Activated T-helper 17 cell treated with anti-CD3 and anti-CD28 coated beads, Interleukin-2, amount 50 U/mL, for 72 hours (primary cell): Measurements from ENCODE around the gene CELF6. TPM values are rescaled to one million over a fixed set of nuclear protein-coding genes. Genes with fewer than 3 reads are reported as not detected.

Experiments used
- total RNA-seq, 2 donors: library from RNA; stranded (reverse); gene quantifications; one replicate each; pipeline ENCODE4 v1.2.3, GENCODE V29; 2022

Gene CELF6
- total RNA-seq, 2 donors from 2014 or later = 0.52 to 1.0 TPM

Other genes with a start within 250 kb of the CELF6 start
- gene MYO9A, start 202.0 kb downstream of the CELF6 start, total RNA-seq = 10 to 100 TPM; 20.5 to 29.3 TPM
- 1 to 10 TPM in 1 of 2 donors, under 1 TPM in 1; 0.82 to 2.7 TPM for gene SENP8, start 201.8 kb downstream of the CELF6 start, total RNA-seq
- gene GRAMD2A, start 122.4 kb downstream of the CELF6 start, total RNA-seq = under 1 TPM in 1 of 2 donors, not detected in 1; 0.50 TPM
- gene PKM, start 89.0 kb downstream of the CELF6 start, total RNA-seq = 1,000 to 10,000 TPM; 2,571 to 3,146 TPM
- gene PARP6, start 47.6 kb downstream of the CELF6 start, total RNA-seq = 10 to 100 TPM; 46.2 to 81.0 TPM
- gene HEXA, start 55.9 kb upstream of the CELF6 start, total RNA-seq = 10 to 100 TPM; 83.1 to 86.2 TPM
- gene TMEM202, start 78.1 kb upstream of the CELF6 start, total RNA-seq = not detected
- 100 to 1,000 TPM; 140 TPM for gene ARIH1, start 154.2 kb upstream of the CELF6 start, total RNA-seq